Breast epithelium (tissue), 4 donors: ENCODE results near the gene CLIP4. TPM values are rescaled to one million over a fixed set of nuclear protein-coding genes. Genes with fewer than 3 reads are reported as not detected.

Experiments
- DNase-seq, 2 donors: peaks; one replicate each; pipeline ENCODE4 v3.0.0-alpha.2; 2019; ENCODE audit warnings: low spot score in 2 of 2
- H3K27ac ChIP-seq, 2 donors: fragments of 200-600 bp; sonication (generic) in 1 of 2; one replicate each; pipeline ENCODE4 v1.5.1; 2016 to 2019; ENCODE audit warnings: mild to moderate bottlenecking in 1 of 2
- H3K27me3 ChIP-seq, 2 donors: fragments of 200-600 bp; sonication (generic) in 1 of 2; one replicate each; pipeline versions ENCODE4 v1.5.1 to v1.6.0; 2017 to 2019; ENCODE audit warnings: control low read depth in 1 of 2, mild to moderate bottlenecking in 1 of 2
- H3K36me3 ChIP-seq: fragments of 200-600 bp; one replicate; pipeline ENCODE4 v1.5.1; 2019
- H3K4me1 ChIP-seq, 2 donors: fragments of 200-600 bp; sonication (generic); one replicate each; pipeline ENCODE4 v1.5.1; 2016 to 2019; ENCODE audit warnings: control low read depth in 1 of 2
- H3K4me3 ChIP-seq, 3 donors: fragments of 200-600 bp; sonication (generic); 1 replicate in 2 of 3; 2 replicates in 1 of 3; pipeline ENCODE4 v1.5.1; 2016 to 2019; ENCODE audit warnings: mild to moderate bottlenecking in 3 of 3, moderate library complexity in 2 of 3
- H3K9me3 ChIP-seq, 2 donors: fragments of 200-600 bp; sonication (generic) in 1 of 2; one replicate each; pipeline ENCODE4 v1.5.1; 2016 to 2019; ENCODE audit warnings: control low read depth in 1 of 2
- POLR2A ChIP-seq: fragments of 450-650 bp; IDR thresholded peaks from one replicate; pipeline ENCODE4 v1.6.1; 2016; ENCODE audit warnings: antibody characterized with exemption, mild to moderate bottlenecking, moderate library complexity
- POLR2AphosphoS5 ChIP-seq, 3 donors: sonication (generic); formaldehyde crosslinking; IDR thresholded peaks; one replicate each; pipeline ENCODE4 v1.6.1; 2017; ENCODE audit warnings: antibody characterized with exemption in 3 of 3
- intact Hi-C: fragments of 100-400 bp; cut with DNase I; formaldehyde crosslinking; loops from one replicate; pipeline ENCODE4 v1.15.1; 2023; ENCODE audit warnings: low total_unique reads
- total RNA-seq, 3 donors: library from RNA; depleted of rRNA; stranded (reverse); fragments of >200 nt; gene quantifications; one replicate each; pipeline ENCODE4 v1.1.0, GENCODE V29; 2016
- TF ChIP-seq, protein P1 (sequence below), 3 donors: fragments of 450-650 bp; IDR thresholded peaks; one replicate each; pipeline ENCODE4 v1.5.1; 2016 to 2017; ENCODE audit warnings: antibody characterized with exemption in 3 of 3, mild to moderate bottlenecking in 3 of 3, moderate library complexity in 3 of 3

CLIP4 gene
- total RNA-seq, 3 donors from 2014 or later, result 67.2 to 146 (median 76.8) TPM

DNA sequence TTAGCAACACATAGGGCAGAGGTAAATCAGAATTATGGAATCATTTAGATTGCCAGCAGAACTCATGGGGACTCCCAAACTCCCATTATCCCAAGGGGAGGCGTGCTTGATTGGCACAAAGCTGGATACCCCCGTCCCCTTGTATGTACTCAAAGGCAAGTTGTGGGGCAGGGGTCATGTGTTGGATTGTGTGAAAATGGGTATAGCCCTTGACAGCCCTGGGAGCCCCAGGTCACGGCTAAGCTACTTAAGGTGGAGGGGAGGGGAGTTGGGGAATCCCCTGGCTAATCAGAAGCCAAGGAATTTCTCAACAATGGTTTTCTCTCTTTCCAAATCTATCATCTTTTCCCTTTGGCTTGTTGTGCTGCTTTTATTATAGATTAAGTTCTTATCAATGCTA lies 32.7 kb downstream of the CLIP4 start:
- no peaks in the 10 kb centered on the region for H3K27me3 ChIP-seq
- no peak for DNase-seq
- H3K9me3 ChIP-seq, result no peaks in the 10 kb centered on the region
- intact Hi-C loops, result no loop called here
- no peak for TF ChIP-seq POLR2AphosphoS5 (IDR thresholded peaks at IDR 0.05)
- TF ChIP-seq, protein P1, sequence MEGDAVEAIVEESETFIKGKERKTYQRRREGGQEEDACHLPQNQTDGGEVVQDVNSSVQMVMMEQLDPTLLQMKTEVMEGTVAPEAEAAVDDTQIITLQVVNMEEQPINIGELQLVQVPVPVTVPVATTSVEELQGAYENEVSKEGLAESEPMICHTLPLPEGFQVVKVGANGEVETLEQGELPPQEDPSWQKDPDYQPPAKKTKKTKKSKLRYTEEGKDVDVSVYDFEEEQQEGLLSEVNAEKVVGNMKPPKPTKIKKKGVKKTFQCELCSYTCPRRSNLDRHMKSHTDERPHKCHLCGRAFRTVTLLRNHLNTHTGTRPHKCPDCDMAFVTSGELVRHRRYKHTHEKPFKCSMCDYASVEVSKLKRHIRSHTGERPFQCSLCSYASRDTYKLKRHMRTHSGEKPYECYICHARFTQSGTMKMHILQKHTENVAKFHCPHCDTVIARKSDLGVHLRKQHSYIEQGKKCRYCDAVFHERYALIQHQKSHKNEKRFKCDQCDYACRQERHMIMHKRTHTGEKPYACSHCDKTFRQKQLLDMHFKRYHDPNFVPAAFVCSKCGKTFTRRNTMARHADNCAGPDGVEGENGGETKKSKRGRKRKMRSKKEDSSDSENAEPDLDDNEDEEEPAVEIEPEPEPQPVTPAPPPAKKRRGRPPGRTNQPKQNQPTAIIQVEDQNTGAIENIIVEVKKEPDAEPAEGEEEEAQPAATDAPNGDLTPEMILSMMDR (IDR thresholded peaks at IDR 0.05), result no peak
- TF ChIP-seq POLR2A, result no peak
- no peaks in the 10 kb centered on the region for H3K4me1 ChIP-seq
- no peak overlapping the region for H3K4me3 ChIP-seq
- no peak overlapping the region for H3K27ac ChIP-seq
- H3K36me3 ChIP-seq, result peaks cover 8% of the 10 kb centered on the region

DNA sequence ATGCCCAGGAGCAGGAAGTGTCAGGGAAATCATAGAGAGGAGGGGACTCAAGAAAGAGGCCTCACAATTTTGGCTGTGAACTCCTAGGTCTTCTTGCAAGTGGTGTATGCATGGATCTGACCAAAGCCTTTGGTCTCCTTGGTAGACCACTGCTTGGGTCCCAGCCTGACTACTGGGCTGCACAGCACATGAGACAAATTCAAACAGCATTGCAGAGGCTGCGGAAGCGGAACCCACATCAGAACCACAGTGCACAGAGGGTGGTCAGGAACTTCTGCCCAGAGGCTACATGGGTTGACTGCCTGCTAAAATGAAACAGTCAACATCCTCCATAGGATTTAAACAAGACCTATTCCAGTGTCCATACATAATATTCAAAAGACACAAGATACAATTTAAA lies 39.4 kb downstream of the CLIP4 start:
- Histone ChIP-seq H3K4me1 (no peaks in the 10 kb centered on the region), H3K9me3 (no peaks in the 10 kb centered on the region), H3K27ac (no peak overlapping the region), H3K36me3 (no peaks in the 10 kb centered on the region), H3K4me3 (no peak overlapping the region), H3K27me3 (no peaks in the 10 kb centered on the region)
- no peak for TF ChIP-seq POLR2A
- TF ChIP-seq, protein P1 (IDR thresholded peaks at IDR 0.05), result no peak
- no peak for TF ChIP-seq POLR2AphosphoS5 (IDR thresholded peaks at IDR 0.05)
- DNase-seq, result no peak
- intact Hi-C loops, result no loop called here

DNA sequence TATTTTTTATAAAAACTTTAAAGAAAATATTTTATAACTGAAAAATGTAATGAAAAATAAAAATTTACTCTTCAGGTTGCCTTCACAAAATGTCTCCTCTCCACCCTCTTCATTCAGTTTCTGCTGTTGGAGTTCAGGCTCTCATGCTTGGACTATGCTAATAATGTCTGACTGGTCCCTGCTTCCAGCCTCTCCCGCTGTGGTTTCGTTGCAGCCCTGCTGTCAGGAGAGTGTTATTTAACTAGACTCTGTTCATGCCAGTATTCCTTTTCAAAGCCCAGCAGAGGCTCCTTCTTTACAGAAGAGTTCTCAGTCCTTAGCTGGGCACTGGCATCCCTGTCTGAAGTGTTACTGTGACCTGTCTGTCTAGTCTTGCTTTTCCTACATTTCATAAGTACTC lies 40.4 kb downstream of the CLIP4 start:
- DNase-seq, result no peak
- H3K4me1 ChIP-seq, result no peaks in the 10 kb centered on the region
- H3K27ac ChIP-seq, result no peak overlapping the region
- H3K36me3 ChIP-seq, result no peaks in the 10 kb centered on the region
- H3K9me3 ChIP-seq, result no peaks in the 10 kb centered on the region
- intact Hi-C loops, result no loop called here
- no peak for TF ChIP-seq POLR2A
- H3K27me3 ChIP-seq, result no peaks in the 10 kb centered on the region
- H3K4me3 ChIP-seq, result no peak overlapping the region

DNA sequence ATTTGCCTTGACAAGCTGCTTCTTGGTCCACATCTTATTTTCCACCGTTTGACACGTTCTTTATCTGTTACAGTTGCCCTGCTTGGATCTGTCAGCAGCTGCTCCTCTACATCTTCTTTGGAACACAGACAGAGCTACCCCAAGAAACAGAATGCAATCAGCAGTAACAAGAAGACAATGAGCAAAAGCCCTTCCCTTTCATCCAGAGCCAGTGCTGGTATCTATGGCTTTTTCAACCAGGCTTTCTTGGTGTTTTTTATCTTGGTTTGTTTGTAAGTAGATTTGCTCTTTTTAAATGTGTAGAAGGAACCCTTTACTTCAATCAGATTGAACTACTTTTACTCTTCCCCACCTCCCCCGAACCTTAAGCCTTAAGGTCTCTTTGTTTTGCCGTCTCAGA lies 41.9 kb downstream of the CLIP4 start:
- no peak for DNase-seq
- Histone ChIP-seq H3K27ac (no peak overlapping the region), H3K9me3 (no peaks in the 10 kb centered on the region), H3K27me3 (no peaks in the 10 kb centered on the region), H3K4me1 (no peaks in the 10 kb centered on the region), H3K36me3 (no peaks in the 10 kb centered on the region), H3K4me3 (no peak overlapping the region)
- intact Hi-C loops, result no loop called here
- no peak for TF ChIP-seq POLR2A
- TF ChIP-seq POLR2AphosphoS5 (IDR thresholded peaks at IDR 0.05), result no peak
- TF ChIP-seq, protein P1 (IDR thresholded peaks at IDR 0.05), result no peak

DNA sequence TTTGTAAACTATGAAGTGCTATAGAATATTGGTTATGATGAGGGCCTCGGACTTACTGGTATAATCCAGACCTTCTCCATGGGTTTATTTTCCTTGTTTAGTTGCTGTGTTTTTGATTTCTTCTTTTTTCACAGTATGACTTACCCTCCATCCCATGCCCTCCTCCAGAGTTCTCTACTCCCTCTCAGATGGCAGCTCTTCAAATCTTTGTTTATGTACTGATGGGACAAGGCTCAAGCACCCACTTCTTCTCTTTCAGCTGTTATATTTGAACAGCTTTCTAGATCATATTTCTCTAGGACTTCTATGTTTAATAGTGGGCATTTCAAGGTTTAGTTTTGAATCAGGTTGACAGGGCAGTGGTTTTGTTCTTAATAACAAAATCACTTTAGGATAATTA lies 43.9 kb downstream of the CLIP4 start:
- no peak overlapping the region for H3K4me3 ChIP-seq
- no peaks in the 10 kb centered on the region for H3K27me3 ChIP-seq
- H3K36me3 ChIP-seq, result no peaks in the 10 kb centered on the region
- H3K27ac ChIP-seq, result no peak overlapping the region
- intact Hi-C loops, result no loop called here
- TF ChIP-seq POLR2AphosphoS5 (IDR thresholded peaks at IDR 0.05) (no peak), POLR2A (no peak)
- TF ChIP-seq, protein P1 (IDR thresholded peaks at IDR 0.05), result no peak
- H3K9me3 ChIP-seq, result no peaks in the 10 kb centered on the region
- no peaks in the 10 kb centered on the region for H3K4me1 ChIP-seq
- DNase-seq, result no peak

DNA sequence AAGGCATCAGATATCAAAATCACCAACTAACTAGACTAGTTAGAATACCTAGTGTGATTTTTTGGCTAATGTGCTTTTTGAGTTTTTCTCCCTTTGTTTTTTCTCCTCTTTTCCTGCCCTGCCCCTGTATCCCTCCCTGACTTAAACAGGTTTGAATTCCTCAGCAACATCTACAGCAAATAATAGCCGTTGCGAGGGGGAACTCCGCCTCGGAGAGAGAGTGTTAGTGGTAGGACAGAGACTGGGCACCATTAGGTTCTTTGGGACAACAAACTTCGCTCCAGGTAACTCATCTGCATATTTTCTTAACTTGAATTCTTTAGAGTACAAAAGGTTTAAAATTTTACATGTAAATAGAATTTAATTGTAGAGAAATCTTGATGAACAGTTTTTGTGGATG lies 45.0 kb downstream of the CLIP4 start:
- no peaks in the 10 kb centered on the region for H3K36me3 ChIP-seq
- TF ChIP-seq POLR2AphosphoS5 (IDR thresholded peaks at IDR 0.05) (no peak), POLR2A (no peak)
- TF ChIP-seq, protein P1 (IDR thresholded peaks at IDR 0.05), result no peak
- DNase-seq, result no peak
- H3K9me3 ChIP-seq, result no peaks in the 10 kb centered on the region
- no peaks in the 10 kb centered on the region for H3K4me1 ChIP-seq
- intact Hi-C loops, result no loop called here
- H3K4me3 ChIP-seq, result no peak overlapping the region
- no peaks in the 10 kb centered on the region for H3K27me3 ChIP-seq
- H3K27ac ChIP-seq, result no peak overlapping the region
